GM18868 (cell line): ENCODE measurements around the gene SLX9.

Experiments
- ATAC-seq: cut with Tn5 transposase; IDR thresholded peaks from one replicate; pipeline ENCODE4 v1.9.1; 2021; ENCODE audit warnings: mild to moderate bottlenecking, moderate library complexity; ENCODE audit not compliant: unreplicated experiment

The SLX9 gene

GRCh38 chr21:44957901-44958451 is 18.1 kb downstream of the SLX9 start:
- ATAC-seq: no peak

- ATAC-seq: no peak
These were observed 18.8 kb downstream of the SLX9 start for GRCh38 chr21:44958471-44959191.

- ATAC-seq: no peak
These were observed 19.7 kb downstream of the SLX9 start for GRCh38 chr21:44959376-44960091.

GRCh38 chr21:44960141-44961092 is 20.6 kb downstream of the SLX9 start:
- no peak for ATAC-seq

- ATAC-seq: no peak
These were observed 22.7 kb downstream of the SLX9 start for GRCh38 chr21:44962403-44962966.

- ATAC-seq: no peak
These were observed 24.6 kb downstream of the SLX9 start for GRCh38 chr21:44964381-44964780.

GRCh38 chr21:44965251-44966022 is 25.6 kb downstream of the SLX9 start:
- no peak for ATAC-seq

- ATAC-seq: no peak
These were observed 26.6 kb downstream of the SLX9 start for GRCh38 chr21:44966135-44967081.

- ATAC-seq: no peak
These were observed 27.5 kb downstream of the SLX9 start for GRCh38 chr21:44967082-44968047.

GRCh38 chr21:44969066-44969670 is 29.3 kb downstream of the SLX9 start:
- no peak for ATAC-seq

- no peak for ATAC-seq
These were observed 30.3 kb downstream of the SLX9 start for GRCh38 chr21:44969931-44970755.

GRCh38 chr21:44970766-44971671 is 31.2 kb downstream of the SLX9 start:
- ATAC-seq: no peak

- ATAC-seq: no peak
These were observed 31.8 kb downstream of the SLX9 start for GRCh38 chr21:44971672-44971995.

GRCh38 chr21:44972301-44972814 is 32.5 kb downstream of the SLX9 start:
- ATAC-seq: no peak

GRCh38 chr21:44972821-44973220 is 33.0 kb downstream of the SLX9 start:
- ATAC-seq: no peak
